Fibroblast of pulmonary artery (primary cell): ENCODE results near the gene SYCP2.
"Not testable (repeated sequence)": the region's sequence is repeated elsewhere in the genome, so short reads cannot be mapped to it uniquely, and the experiment has no call there.

Experiments
- DNase-seq: peaks from one replicate; pipeline ENCODE4 v3.0.0-alpha.2; 2010; ENCODE audit warnings: low read depth
- H3K4me3 ChIP-seq: replicated peaks from 2 replicates; pipeline ENCODE4 v1.5.1; 2011; ENCODE audit warnings: low read depth, mild to moderate bottlenecking, control low read depth, low read length, moderate library complexity
- TF ChIP-seq, protein P1 (sequence below): IDR thresholded peaks from 2 replicates; pipeline ENCODE4 v1.5.1; 2011; ENCODE audit warnings: mild to moderate bottlenecking, control low read depth, low read length, inconsistent platforms; ENCODE audit errors: missing control alignments

Gene SYCP2

DNA sequence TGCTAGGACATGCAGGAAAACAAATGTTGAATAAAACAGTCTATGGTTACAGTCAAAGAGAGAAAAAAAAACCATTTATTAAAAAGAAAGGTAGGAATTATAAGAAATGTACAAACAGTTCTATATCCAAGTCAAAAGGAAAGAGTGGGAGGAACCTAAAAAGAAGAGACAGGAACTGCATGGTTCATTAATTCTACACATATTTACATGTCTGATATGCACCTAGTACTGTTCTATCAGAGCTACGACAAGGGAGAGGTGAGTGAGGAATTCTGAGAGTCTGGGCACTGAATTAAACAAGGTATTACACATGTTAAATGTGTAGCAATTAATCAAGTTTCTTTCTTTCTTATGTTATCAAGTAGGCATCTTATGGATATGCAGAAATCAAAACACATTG, 41.9 kb downstream of the SYCP2 start:
- DNase-seq = no peak
- H3K4me3 ChIP-seq = no peak overlapping the region
- TF ChIP-seq, protein P1, sequence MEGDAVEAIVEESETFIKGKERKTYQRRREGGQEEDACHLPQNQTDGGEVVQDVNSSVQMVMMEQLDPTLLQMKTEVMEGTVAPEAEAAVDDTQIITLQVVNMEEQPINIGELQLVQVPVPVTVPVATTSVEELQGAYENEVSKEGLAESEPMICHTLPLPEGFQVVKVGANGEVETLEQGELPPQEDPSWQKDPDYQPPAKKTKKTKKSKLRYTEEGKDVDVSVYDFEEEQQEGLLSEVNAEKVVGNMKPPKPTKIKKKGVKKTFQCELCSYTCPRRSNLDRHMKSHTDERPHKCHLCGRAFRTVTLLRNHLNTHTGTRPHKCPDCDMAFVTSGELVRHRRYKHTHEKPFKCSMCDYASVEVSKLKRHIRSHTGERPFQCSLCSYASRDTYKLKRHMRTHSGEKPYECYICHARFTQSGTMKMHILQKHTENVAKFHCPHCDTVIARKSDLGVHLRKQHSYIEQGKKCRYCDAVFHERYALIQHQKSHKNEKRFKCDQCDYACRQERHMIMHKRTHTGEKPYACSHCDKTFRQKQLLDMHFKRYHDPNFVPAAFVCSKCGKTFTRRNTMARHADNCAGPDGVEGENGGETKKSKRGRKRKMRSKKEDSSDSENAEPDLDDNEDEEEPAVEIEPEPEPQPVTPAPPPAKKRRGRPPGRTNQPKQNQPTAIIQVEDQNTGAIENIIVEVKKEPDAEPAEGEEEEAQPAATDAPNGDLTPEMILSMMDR = no peak

DNA sequence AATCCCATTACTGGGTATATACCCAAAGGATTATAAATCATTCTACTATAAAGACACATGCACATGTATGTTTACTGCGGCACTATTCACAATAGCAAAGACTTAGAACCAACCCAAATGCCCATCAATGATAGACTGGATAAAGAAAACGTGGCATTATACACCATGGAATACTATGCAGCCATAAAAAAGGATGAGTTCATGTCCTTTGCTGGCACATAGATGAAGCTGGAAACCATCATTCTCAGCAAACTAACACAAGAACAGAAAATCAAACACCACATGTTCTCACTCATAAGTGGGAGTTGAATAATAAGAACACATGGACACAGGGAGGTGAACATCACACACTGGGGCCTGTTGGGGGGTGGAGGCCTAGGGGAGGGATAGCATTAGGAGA, 43.4 kb downstream of the SYCP2 start:
- not testable (repeated sequence) for DNase-seq, H3K4me3 ChIP-seq

DNA sequence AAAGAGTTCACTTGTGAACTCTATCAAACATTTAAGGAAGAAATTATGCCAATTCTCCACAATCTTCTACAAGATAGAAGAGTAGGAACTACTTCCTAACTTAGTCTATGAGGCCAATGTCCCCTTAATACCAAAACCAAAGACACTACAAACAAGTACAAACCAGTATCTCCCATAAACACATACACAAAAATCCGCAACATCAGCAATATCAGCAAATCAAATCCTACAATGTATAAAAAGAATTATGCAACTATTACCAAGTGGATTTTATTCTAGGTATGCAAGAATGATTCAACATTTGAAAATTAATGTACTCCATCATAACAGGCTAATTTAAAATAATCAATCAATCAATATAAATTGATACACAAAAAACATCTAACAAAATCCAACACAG, 45.4 kb downstream of the SYCP2 start:
- no peak for DNase-seq
- TF ChIP-seq, protein P1 = no peak

DNA sequence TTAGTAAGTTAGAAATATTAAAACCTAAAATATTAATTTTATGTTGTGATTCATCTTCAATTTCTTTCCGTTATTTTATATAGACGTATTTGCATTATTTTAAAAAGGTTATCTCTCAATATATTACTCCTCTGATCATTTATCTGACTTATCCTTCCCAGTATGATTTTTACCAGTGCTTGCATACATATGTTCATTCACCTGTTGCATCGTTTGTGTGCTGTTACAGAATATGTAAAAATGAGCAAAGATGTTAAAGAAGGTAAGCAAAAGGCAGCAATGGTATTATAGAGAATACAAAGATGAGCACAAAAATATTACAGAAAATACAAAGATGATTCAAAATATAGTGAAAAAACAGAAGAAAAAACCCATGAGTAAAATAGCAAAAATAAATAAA, 48.9 kb downstream of the SYCP2 start:
- TF ChIP-seq, protein P1 = no peak
- H3K4me3 ChIP-seq = no peak overlapping the region
- no peak for DNase-seq

More for the DNA sequence above, 45.4 kb downstream of the SYCP2 start:
- no peak overlapping the region for H3K4me3 ChIP-seq

DNA sequence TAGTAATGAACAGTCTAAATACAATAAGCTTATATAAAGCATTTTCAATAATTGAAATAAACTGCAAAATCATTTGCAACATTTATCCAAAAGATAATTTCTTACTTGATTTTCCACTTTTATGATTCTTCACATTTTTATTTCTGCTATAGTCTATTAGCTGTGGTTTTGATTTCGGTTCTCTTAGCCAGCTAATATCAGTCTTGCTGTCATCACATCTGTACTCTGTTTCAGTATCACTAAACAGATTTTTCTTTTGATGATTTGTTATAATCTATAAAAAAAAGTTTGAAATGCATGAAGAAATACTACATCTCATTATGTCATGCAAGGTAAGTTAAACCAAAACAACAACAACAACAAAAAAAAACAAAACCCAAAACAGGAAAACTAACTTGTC, 53.2 kb downstream of the SYCP2 start:
- TF ChIP-seq, protein P1 = no peak

DNA sequence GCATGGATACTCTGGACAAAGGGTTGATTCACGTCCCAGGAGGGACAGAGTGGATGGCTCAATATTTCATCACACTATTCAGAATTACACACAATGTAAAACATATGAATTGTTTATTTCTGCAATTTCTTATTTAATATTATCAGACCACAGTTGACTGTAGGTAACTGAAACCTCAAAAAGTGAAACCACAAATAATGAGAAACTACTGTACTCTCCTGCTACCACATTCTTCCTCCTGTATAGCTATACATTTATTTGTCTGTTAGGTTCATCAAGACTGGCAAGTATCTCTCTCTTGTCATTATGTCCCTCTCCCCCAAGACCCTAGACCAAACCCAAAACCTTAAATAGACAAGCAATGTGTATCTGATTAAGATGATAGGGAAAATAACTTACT, 60.0 kb downstream of the SYCP2 start:
- TF ChIP-seq, protein P1 = no peak
- DNase-seq = no peak
- H3K4me3 ChIP-seq = no peak overlapping the region

More for the DNA sequence above, 53.2 kb downstream of the SYCP2 start:
- H3K4me3 ChIP-seq = no peak overlapping the region
- DNase-seq = no peak

DNA sequence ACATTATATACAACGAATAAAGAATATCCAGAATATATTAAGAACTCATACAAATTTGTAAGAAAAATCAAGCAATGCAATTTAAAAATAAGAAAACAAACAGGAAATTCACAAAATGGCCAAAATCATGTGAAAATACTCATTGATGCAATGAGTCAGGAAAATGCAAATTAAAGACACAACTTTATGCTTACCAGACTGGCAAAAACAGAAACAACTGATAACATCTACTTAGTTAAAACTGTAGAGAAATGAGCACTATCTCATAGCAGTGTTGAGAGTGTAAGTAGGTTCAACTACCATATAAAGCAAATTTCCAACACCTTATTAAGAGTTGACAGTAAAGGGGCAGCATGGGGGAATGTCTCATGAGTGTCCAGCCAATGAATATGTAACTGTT, 62.3 kb downstream of the SYCP2 start:
- no peak for DNase-seq
- no peak overlapping the region for H3K4me3 ChIP-seq
- TF ChIP-seq, protein P1 = no peak

DNA sequence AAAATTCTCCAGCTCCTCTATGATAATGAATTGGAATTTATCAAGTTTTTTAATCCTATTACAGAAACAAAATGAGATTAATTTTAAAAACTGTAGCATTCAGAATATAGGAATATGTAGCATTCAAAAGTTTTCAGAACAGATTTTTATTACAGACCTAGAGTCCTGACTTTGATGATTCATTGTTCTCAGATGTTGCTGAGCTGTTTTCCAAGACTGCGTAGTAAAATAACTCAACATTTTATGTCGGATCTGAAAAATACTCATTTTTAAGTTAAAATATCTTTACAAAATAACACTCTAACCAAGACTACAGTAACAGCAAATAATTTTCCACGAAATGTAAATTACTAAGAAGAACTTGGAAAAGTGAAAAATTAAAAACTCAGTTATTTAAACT, 67.1 kb downstream of the SYCP2 start:
- DNase-seq = no peak
- TF ChIP-seq, protein P1 = no peak

More for the DNA sequence above, 67.1 kb downstream of the SYCP2 start:
- H3K4me3 ChIP-seq = no peak overlapping the region
